ENCODE measurements around the gene PLPPR4. TPM values are rescaled to one million over a fixed set of nuclear protein-coding genes. Genes with fewer than 3 reads are reported as not detected.

PLPPR4 gene
- total RNA-seq, 1 experiment from 2014 or later: not detected

DNA sequence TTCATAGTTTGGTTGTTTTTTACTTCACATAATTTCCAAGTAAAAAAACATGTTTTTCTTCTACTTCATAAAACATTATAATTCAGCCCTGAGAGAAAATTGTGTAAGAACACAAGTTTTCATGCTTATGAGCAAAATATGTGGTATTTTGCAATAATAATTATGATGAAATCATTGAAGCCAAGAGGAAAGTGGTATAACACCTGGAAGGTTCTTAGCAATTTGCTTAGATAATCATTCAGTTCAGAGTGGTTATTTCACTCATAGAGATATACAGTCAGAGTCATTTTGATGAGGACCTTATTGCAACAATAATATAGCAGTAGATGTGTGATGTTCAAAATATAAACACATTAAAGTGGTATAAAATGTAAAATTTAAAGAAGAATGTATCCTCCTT, 94.5 kb downstream of the PLPPR4 start:
- POLR2A ChIA-PET (ENCODE audit: unreplicated experiment): no interaction called here
- Histone ChIP-seq H3K27me3 (ENCODE audit: insufficient read depth, low read depth) (no peaks in the 10 kb centered on the region), H3K4me1 (replicated peaks; ENCODE audit: insufficient read depth) (no peaks in the 10 kb centered on the region), H3K9me3 (ENCODE audit: insufficient read depth, low read depth) (no peaks in the 10 kb centered on the region), H3F3A (ENCODE audit: insufficient read depth, low read depth) (no peaks in the 10 kb centered on the region), H4K20me1 (ENCODE audit: insufficient read depth) (no peaks in the 10 kb centered on the region), H3K79me2 (ENCODE audit: low read depth) (no peaks in the 10 kb centered on the region), H3K27ac (no peak overlapping the region), H3K36me3 (ENCODE audit: low read depth) (no peaks in the 10 kb centered on the region), H3K9me2 (ENCODE audit: insufficient read depth) (no peaks in the 10 kb centered on the region), H3K4me2 (no peak overlapping the region), H3K4me3 (no peak overlapping the region), H2AFZ (no peak overlapping the region)
- CTCF ChIA-PET: no interaction called here
- no peak for DNase-seq
- TF ChIP-seq EZH2 (IDR thresholded peaks at IDR 0.05; ENCODE audit: low read depth): no peak
- TF ChIP-seq, protein P1, sequence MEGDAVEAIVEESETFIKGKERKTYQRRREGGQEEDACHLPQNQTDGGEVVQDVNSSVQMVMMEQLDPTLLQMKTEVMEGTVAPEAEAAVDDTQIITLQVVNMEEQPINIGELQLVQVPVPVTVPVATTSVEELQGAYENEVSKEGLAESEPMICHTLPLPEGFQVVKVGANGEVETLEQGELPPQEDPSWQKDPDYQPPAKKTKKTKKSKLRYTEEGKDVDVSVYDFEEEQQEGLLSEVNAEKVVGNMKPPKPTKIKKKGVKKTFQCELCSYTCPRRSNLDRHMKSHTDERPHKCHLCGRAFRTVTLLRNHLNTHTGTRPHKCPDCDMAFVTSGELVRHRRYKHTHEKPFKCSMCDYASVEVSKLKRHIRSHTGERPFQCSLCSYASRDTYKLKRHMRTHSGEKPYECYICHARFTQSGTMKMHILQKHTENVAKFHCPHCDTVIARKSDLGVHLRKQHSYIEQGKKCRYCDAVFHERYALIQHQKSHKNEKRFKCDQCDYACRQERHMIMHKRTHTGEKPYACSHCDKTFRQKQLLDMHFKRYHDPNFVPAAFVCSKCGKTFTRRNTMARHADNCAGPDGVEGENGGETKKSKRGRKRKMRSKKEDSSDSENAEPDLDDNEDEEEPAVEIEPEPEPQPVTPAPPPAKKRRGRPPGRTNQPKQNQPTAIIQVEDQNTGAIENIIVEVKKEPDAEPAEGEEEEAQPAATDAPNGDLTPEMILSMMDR (conservative IDR thresholded peaks at IDR 0.05): no peak
- no TSS peak for BruUV-seq (replicated peaks)
- intact Hi-C loops (cut with micrococcal nuclease; ENCODE audit: unreplicated experiment): no loop called here
